Measurements from ENCODE around the gene MAPKBP1.

DNA sequence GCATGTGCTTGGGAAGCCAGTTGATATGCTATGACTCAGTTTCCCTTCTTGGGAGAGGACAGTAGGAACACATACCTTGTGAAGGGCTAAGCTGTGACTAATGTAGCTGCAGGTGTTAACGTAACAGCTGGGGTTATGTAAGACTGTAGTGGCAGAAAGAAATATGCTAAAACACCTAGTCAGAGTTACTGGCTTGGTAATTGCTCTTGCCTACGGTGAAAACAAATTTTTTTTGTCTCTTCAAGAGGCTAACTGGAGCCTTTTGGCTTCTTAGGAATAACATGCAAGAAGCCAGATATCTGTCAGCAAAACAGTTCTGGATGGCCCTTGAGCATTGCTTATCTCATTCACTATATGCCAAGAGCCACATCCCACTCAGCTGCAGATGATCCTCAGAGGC lies 1.4 kb downstream of the MAPKBP1 start:
- TF ChIP-seq, protein P1, sequence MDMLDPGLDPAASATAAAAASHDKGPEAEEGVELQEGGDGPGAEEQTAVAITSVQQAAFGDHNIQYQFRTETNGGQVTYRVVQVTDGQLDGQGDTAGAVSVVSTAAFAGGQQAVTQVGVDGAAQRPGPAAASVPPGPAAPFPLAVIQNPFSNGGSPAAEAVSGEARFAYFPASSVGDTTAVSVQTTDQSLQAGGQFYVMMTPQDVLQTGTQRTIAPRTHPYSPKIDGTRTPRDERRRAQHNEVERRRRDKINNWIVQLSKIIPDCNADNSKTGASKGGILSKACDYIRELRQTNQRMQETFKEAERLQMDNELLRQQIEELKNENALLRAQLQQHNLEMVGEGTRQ (IDR thresholded peaks at IDR 0.05) = no peak
- TF ChIP-seq, protein P2, sequence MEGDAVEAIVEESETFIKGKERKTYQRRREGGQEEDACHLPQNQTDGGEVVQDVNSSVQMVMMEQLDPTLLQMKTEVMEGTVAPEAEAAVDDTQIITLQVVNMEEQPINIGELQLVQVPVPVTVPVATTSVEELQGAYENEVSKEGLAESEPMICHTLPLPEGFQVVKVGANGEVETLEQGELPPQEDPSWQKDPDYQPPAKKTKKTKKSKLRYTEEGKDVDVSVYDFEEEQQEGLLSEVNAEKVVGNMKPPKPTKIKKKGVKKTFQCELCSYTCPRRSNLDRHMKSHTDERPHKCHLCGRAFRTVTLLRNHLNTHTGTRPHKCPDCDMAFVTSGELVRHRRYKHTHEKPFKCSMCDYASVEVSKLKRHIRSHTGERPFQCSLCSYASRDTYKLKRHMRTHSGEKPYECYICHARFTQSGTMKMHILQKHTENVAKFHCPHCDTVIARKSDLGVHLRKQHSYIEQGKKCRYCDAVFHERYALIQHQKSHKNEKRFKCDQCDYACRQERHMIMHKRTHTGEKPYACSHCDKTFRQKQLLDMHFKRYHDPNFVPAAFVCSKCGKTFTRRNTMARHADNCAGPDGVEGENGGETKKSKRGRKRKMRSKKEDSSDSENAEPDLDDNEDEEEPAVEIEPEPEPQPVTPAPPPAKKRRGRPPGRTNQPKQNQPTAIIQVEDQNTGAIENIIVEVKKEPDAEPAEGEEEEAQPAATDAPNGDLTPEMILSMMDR (IDR thresholded peaks at IDR 0.05) = no peak
- no peak for TF ChIP-seq POLR2A (IDR thresholded peaks at IDR 0.05; ENCODE audit: low read length)
- no peak for TF ChIP-seq SMC3 (IDR thresholded peaks at IDR 0.05)
- no peak for TF ChIP-seq EP300 (IDR thresholded peaks at IDR 0.05)
- no peak for TF ChIP-seq ZNF302 (CRISPR knock-in tag; IDR thresholded peaks at IDR 0.05)
- no peak for TF ChIP-seq RAD21 (conservative IDR thresholded peaks at IDR 0.05 in 1 of 2, IDR thresholded peaks at IDR 0.05 in 1 of 2)
- TF ChIP-seq CEBPB (IDR thresholded peaks at IDR 0.05) = no peak
- TF ChIP-seq CBX8 (IDR thresholded peaks at IDR 0.05) = no peak
- TF ChIP-seq NPAS2 (CRISPR knock-in tag; IDR thresholded peaks at IDR 0.05; ENCODE audit: borderline replicate concordance) = no peak
- TF ChIP-seq ESRRA (IDR thresholded peaks at IDR 0.05; ENCODE audit: borderline replicate concordance, low read length) = no peak
- no peak for TF ChIP-seq MYC (IDR thresholded peaks at IDR 0.05; ENCODE audit: borderline replicate concordance, low read length)
- no peak for TF ChIP-seq RFX5 (IDR thresholded peaks at IDR 0.05)
- TF ChIP-seq CBX2 (IDR thresholded peaks at IDR 0.05; ENCODE audit: borderline replicate concordance, low read depth) = no peak

Measured in A549 (cell line).